Loucy (cell line): ENCODE results near the gene TRABD2B.

Source experiments
- CTCF ChIP-seq: fragments of 200-600 bp; sonication (generic); conservative IDR thresholded peaks from 2 replicates; pipeline ENCODE4 v1.5.1; 2014; ENCODE audit warnings: mild to moderate bottlenecking, antibody characterized with exemption, low read length
- EZH2phosphoT487 ChIP-seq: fragments of 200-600 bp; IDR thresholded peaks from 2 replicates; pipeline ENCODE4 v1.6.1; 2018; ENCODE audit warnings: antibody characterized with exemption, mild to moderate bottlenecking, moderate library complexity, borderline replicate concordance

GRCh38 chr1:47794081-47794480, 203.1 kb downstream of the TRABD2B start:
- no peak for TF ChIP-seq CTCF
- no peak for TF ChIP-seq EZH2phosphoT487
